Adrenal gland (tissue), 12 donors: ENCODE results near the gene FANCL. TPM values are rescaled to one million over a fixed set of nuclear protein-coding genes. Genes with fewer than 3 reads are reported as not detected.
"Not testable (repeated sequence)": the region's sequence is repeated elsewhere in the genome, so short reads cannot be mapped to it uniquely, and the experiment has no call there.

Experiments
- DNase-seq, 7 donors: peaks; one replicate each; pipeline ENCODE4 v3.0.0-alpha.2; 2019 to 2020
- H3K27ac ChIP-seq, 5 donors: fragments of 200-600 bp; sonication (generic) in 4 of 5; 1 replicate in 3 of 5; 2 replicates in 2 of 5; pipeline versions ENCODE4 v1.5.1 to v1.8.0; 2016 to 2020; ENCODE audit warnings: mild to moderate bottlenecking in 1 of 5
- H3K27me3 ChIP-seq: fragments of 200-600 bp; 2 replicates; pipeline ENCODE4 v1.8.0; 2021
- H3K36me3 ChIP-seq, 2 donors: fragments of 200-600 bp; replicated peaks in 1 of 2; 1 replicate in 1 of 2; 2 replicates in 1 of 2; pipeline versions ENCODE4 v1.5.1 to v1.8.0; 2018 to 2022
- H3K4me1 ChIP-seq, 2 donors: fragments of 200-600 bp; replicated peaks in 1 of 2; 1 replicate in 1 of 2; 2 replicates in 1 of 2; pipeline versions ENCODE4 v1.5.1 to v1.8.0; 2018 to 2021
- H3K4me3 ChIP-seq, 4 donors: fragments of 200-600 bp; sonication (generic) in 3 of 4; one replicate each; pipeline ENCODE4 v1.5.1; 2016 to 2018
- H3K9me3 ChIP-seq, 3 donors: fragments of 200-600 bp; sonication (generic) in 1 of 3; replicated peaks in 1 of 3; 1 replicate in 2 of 3; 2 replicates in 1 of 3; pipeline versions ENCODE4 v1.5.1 to v1.8.0; 2016 to 2021
- CTCF ChIP-seq, 6 experiments: fragments of 450-650 bp in 4 of 6; fragments of 200-600 bp in 2 of 6; sonication (generic) in 1 of 6; IDR thresholded peaks; 1 replicate in 5 of 6; 2 replicates in 1 of 6; pipeline versions ENCODE4 v1.5.1 to v1.8.0; 2016 to 2021; ENCODE audit warnings: antibody characterized with exemption in 6 of 6, mild to moderate bottlenecking in 2 of 6, moderate library complexity in 1 of 6
- POLR2A ChIP-seq, 2 donors: fragments of 450-650 bp; IDR thresholded peaks; one replicate each; pipeline ENCODE4 v1.6.1; 2017; ENCODE audit warnings: antibody characterized with exemption in 2 of 2, mild to moderate bottlenecking in 2 of 2, moderate library complexity in 1 of 2
- WGBS, 4 donors: extraction: QIAGEN DNeasy Blood & Tissue Kit in 2 of 4; methylation state at CpG; one replicate each; pipeline versions ENCODE4 v1.1.5 to v1.1.7; 2013 to 2017; 5-methylcytosine and 5-hydroxymethylcytosine counted together
- intact Hi-C, 2 donors: fragments of 100-400 bp; cut with DNase I; formaldehyde crosslinking; loops; one replicate each; pipeline versions ENCODE4 v1.14.1 to v1.15.0; 2022 to 2023
- polyA plus RNA-seq, 3 donors: library from polyadenylated mRNA; stranded (reverse); fragments of 200-250 nt in 2 of 3; fragments of 350-450 nt in 1 of 3; fragmentation: Illumina TruSeq in 1 of 3; extraction: RNeasy Lipid Tissue Mini Kit (QIAGEN cat#74804) in 1 of 3; gene quantifications; one replicate each; pipeline ENCODE4 v1.2.3, GENCODE V29; 2013 to 2014
- total RNA-seq, 9 donors: library from RNA; depleted of rRNA in 4 of 9; stranded (reverse); fragments of >200 nt in 4 of 9; fragments of 120-200 nt in 1 of 9; fragmentation: NEBNext Ultra II Directional in 1 of 9; extraction: Animal tissue kit (Norgen Biotek cat#: 25700) in 1 of 9; gene quantifications; one replicate each; pipeline versions ENCODE4 v1.1.0 to v1.2.4, GENCODE V29; 2013 to 2023
- donor health status: healthy with polysubstance abuse.
- donor health status: Bipolar disorder and iron deficiency.
- donor health status: DM: yes; HTN: yes; CAD: no.
- donor health status: DM: no; HTN: no; CAD: no.
- donor health status: DM: no; HTN: no; CAD: no.
- donor health status: DM: yes; HTN: yes; CAD: no.

FANCL gene
- total and polyA plus RNA-seq, 12 donors: 25.7 to 99.7 (median 55.3) TPM

- Histone ChIP-seq H3K27me3 (no peaks in the 10 kb centered on the region), H3K4me1 (peaks cover 7 to 17% of the 10 kb centered on the region in 2 donors), H3K27ac (peak overlapping the region in 4 of 5 donors; percentile 4 to 62 (median 6)), H3K9me3 (no peaks in the 10 kb centered on the region), H3K36me3 (no peaks in the 10 kb centered on the region), H3K4me3 (no peak overlapping the region)
- DNase-seq: peak in 6 of 7 donors; percentile 34 to 73 (median 40)
- intact Hi-C loops: no loop called here
- TF ChIP-seq CTCF (IDR thresholded peaks at IDR 0.05) (no peak), POLR2A (IDR thresholded peaks at IDR 0.05) (no peak)
- 28 to 41% (median 34%) methylated on average over 1 of the region's 1 CpG for WGBS, 4 donors
Observed at GRCh38 chr2:58215429-58215828, 25.7 kb downstream of the FANCL start.

- DNase-seq, H3K9me3 ChIP-seq, H3K27me3 ChIP-seq, H3K4me3 ChIP-seq, H3K27ac ChIP-seq, H3K36me3 ChIP-seq, intact Hi-C loops: not testable (repeated sequence)
- 98 to 100% (median 99%) methylated on average over 6 of the region's 6 CpGs for WGBS, 4 donors
- H3K4me1 ChIP-seq: peaks cover 5 to 15% of the 10 kb centered on the region in 2 donors
Observed at GRCh38 chr2:58210951-58211568, 30.1 kb downstream of the FANCL start.

GRCh38 chr2:58207189-58207588 lies 33.9 kb downstream of the FANCL start:
- H3K27ac ChIP-seq: no peak overlapping the region
- WGBS, 4 donors: 91 to 95% (median 93%) methylated on average over 3 of the region's 3 CpGs

GRCh38 chr2:58206785-58207184 lies 34.3 kb downstream of the FANCL start:
- WGBS, 4 donors: 90 to 100% (median 97%) methylated on average over 1 of the region's 1 CpG
- no peak for DNase-seq
- intact Hi-C loops: no loop called here
- Histone ChIP-seq H3K4me3 (no peak overlapping the region), H3K9me3 (no peaks in the 10 kb centered on the region), H3K4me1 (peaks cover 0 to 7% of the 10 kb centered on the region in 2 donors), H3K27ac (no peak overlapping the region), H3K27me3 (no peaks in the 10 kb centered on the region), H3K36me3 (no peaks in the 10 kb centered on the region)
- no peak for TF ChIP-seq CTCF (IDR thresholded peaks at IDR 0.05)
- no peak for TF ChIP-seq POLR2A (IDR thresholded peaks at IDR 0.05)

More at GRCh38 chr2:58207189-58207588, 33.9 kb downstream of the FANCL start:
- Histone ChIP-seq H3K9me3 (no peaks in the 10 kb centered on the region), H3K27me3 (no peaks in the 10 kb centered on the region), H3K4me1 (peaks cover 0 to 7% of the 10 kb centered on the region in 2 donors), H3K36me3 (no peaks in the 10 kb centered on the region), H3K4me3 (no peak overlapping the region)
- no peak for TF ChIP-seq POLR2A (IDR thresholded peaks at IDR 0.05)
- TF ChIP-seq CTCF (IDR thresholded peaks at IDR 0.05): no peak
- intact Hi-C loops: no loop called here
- DNase-seq: no peak
